Hematopoietic multipotent progenitor cell treated with erythropoietin and hydrocortisone succinate and interleukin-3 and kit ligand, for 8 days (in vitro differentiated cells): ENCODE results near the gene CLIP2.
A peak's percentile ranks its signal among the peaks of the same experiment; 100 is the strongest.
"Not testable (repeated sequence)": the region's sequence is repeated elsewhere in the genome, so short reads cannot be mapped to it uniquely, and the experiment has no call there.

Source experiments
- DNase-seq: peaks from one replicate; pipeline ENCODE4 v3.0.0-alpha.2; 2015

CLIP2 gene

GRCh38 chr7:74300926-74301325 is 11.7 kb downstream of the CLIP2 start:
- DNase-seq: no peak

GRCh38 chr7:74302745-74303221 is 13.6 kb downstream of the CLIP2 start:
- peak; percentile 34 for DNase-seq

- DNase-seq: no peak
Observed at GRCh38 chr7:74304550-74304949, 15.3 kb downstream of the CLIP2 start.

- no peak for DNase-seq
Observed at GRCh38 chr7:74306004-74306729, 17.0 kb downstream of the CLIP2 start.

- DNase-seq: peak; percentile 74
Observed at GRCh38 chr7:74306730-74307469, 17.7 kb downstream of the CLIP2 start.

GRCh38 chr7:74307738-74308505 is 18.7 kb downstream of the CLIP2 start:
- no peak for DNase-seq

GRCh38 chr7:74309181-74309580 is 20.0 kb downstream of the CLIP2 start:
- DNase-seq: no peak

- peak; percentile 33 for DNase-seq
Observed at GRCh38 chr7:74311305-74311744, 22.1 kb downstream of the CLIP2 start.

GRCh38 chr7:74312418-74313028 is 23.3 kb downstream of the CLIP2 start:
- no peak for DNase-seq

- DNase-seq: not testable (repeated sequence)
Observed at GRCh38 chr7:74315891-74316290, 26.7 kb downstream of the CLIP2 start.

- no peak for DNase-seq
Observed at GRCh38 chr7:74317146-74317782, 28.1 kb downstream of the CLIP2 start.

GRCh38 chr7:74318043-74318442 is 28.8 kb downstream of the CLIP2 start:
- no peak for DNase-seq

GRCh38 chr7:74320645-74321221 is 31.5 kb downstream of the CLIP2 start:
- DNase-seq: peak; percentile 41

- not testable (repeated sequence) for DNase-seq
Observed at GRCh38 chr7:74322892-74323291, 33.7 kb downstream of the CLIP2 start.

- no peak for DNase-seq
Observed at GRCh38 chr7:74324531-74325209, 35.5 kb downstream of the CLIP2 start.

- no peak for DNase-seq
Observed at GRCh38 chr7:74325210-74325565, 36.0 kb downstream of the CLIP2 start.

- no peak for DNase-seq
Observed at GRCh38 chr7:74329225-74329624, 40.0 kb downstream of the CLIP2 start.

- DNase-seq: no peak
Observed at GRCh38 chr7:74332373-74333176, 43.4 kb downstream of the CLIP2 start.

GRCh38 chr7:74334030-74334429 is 44.8 kb downstream of the CLIP2 start:
- DNase-seq: no peak

GRCh38 chr7:74337926-74338325 is 48.7 kb downstream of the CLIP2 start:
- DNase-seq: no peak
